Uterus (tissue), 2 donors: Measurements from ENCODE around the gene MMP26.

ENCODE experiments used
- POLR2A ChIP-seq, 2 donors: fragments of 450-650 bp; IDR thresholded peaks; one replicate each; pipeline ENCODE4 v1.6.1; 2016; ENCODE audit warnings: antibody characterized with exemption in 2 of 2, mild to moderate bottlenecking in 1 of 2, moderate library complexity in 1 of 2
- TF ChIP-seq, protein P1 (sequence below), 4 experiments: fragments of 200-600 bp in 2 of 4; fragments of 450-650 bp in 2 of 4; sonication (generic) in 2 of 4; IDR thresholded peaks; one replicate each; pipeline ENCODE4 v1.5.1; 2016 to 2019; ENCODE audit warnings: antibody characterized with exemption in 4 of 4, mild to moderate bottlenecking in 2 of 4, moderate library complexity in 1 of 4

DNA sequence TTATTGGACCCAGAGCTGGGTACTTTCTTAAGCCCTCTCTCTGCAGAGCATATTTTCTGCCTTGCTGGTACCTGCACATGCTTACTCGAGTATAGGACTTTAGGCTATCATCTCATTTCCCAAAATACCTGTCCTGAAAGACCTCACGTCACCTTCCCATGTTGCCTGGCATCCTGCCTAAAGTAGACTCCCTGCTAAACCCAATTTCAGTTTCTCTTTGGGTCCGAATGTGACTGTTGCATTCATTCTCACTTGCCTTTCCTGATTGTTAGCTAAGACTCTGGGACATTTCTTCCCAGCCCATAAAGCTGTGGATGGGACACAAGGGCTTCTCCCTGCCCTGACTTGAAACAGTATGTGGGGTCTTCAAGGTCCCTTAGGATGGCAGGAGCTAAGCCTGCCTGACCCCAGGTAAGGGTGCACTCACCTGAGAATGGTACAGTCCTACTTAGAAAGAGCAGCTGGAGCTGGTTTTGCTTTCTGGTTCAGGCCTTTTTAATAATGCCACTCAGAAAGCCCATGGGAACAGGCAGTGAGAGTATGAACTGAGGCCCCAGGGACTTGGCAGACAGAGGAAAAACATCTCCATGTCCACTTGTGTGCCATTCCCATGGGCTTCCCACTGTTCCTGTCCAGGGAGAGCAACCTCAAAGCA, 19.8 kb upstream of the MMP26 start:
- TF ChIP-seq, protein P1, sequence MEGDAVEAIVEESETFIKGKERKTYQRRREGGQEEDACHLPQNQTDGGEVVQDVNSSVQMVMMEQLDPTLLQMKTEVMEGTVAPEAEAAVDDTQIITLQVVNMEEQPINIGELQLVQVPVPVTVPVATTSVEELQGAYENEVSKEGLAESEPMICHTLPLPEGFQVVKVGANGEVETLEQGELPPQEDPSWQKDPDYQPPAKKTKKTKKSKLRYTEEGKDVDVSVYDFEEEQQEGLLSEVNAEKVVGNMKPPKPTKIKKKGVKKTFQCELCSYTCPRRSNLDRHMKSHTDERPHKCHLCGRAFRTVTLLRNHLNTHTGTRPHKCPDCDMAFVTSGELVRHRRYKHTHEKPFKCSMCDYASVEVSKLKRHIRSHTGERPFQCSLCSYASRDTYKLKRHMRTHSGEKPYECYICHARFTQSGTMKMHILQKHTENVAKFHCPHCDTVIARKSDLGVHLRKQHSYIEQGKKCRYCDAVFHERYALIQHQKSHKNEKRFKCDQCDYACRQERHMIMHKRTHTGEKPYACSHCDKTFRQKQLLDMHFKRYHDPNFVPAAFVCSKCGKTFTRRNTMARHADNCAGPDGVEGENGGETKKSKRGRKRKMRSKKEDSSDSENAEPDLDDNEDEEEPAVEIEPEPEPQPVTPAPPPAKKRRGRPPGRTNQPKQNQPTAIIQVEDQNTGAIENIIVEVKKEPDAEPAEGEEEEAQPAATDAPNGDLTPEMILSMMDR (IDR thresholded peaks at IDR 0.05) = no peak
- no peak for TF ChIP-seq POLR2A (IDR thresholded peaks at IDR 0.05)
